Suppressor macrophage treated with lipopolysaccharide for 1 hour (primary cell): ENCODE measurements around the gene MTA3.

Experiments used
- DNase-seq, 3 donors: peaks; one replicate each; pipeline ENCODE4 v3.0.0-alpha.2; 2020 to 2022

Gene MTA3

DNA sequence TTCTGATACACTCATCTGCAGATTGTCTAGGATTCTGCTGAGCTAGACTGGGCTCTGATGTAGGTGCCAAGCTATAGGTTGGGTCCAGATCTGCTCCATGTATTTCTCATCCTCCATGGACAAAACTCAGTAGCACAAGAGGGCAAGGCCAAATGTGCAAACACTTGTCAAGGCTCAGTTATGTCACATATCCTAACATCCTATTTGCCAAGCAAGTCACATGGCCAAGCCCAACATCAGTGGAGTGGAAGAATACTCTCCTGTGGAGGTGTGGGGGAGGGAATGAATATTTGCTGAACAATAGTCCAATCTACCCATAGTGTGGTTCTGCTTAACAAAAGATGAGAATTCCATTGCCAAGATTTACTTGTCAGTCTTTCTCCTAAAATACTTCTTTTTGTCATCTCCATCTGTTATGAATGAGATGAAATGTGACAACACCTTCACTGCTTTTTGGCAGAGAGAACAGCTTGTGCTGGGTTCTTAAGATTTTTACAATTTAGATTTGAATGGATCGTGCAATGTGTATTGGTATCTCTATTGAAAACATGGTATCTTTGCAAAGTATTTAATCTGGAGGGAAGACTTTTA is 105.7 kb downstream of the MTA3 start:
- DNase-seq = no peak

DNA sequence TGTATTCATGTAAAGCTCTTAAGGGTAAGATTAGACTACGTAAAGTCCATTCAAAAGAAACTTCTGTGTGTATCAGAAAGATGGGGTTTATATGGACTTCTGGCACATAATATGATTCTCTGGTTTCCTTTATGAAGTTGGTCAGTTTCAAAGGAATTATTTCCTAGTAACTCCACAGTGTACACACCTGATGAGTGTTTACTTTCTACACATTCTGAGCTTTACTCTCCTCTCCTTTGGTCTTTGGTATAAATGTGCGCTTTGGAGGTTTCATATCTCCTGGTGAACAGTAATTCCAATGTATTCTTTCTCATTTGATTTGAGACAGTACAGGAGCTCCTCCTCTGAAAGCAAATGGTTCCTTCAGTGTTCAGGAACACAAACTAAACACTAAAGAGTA is 107.4 kb downstream of the MTA3 start:
- no peak for DNase-seq

DNA sequence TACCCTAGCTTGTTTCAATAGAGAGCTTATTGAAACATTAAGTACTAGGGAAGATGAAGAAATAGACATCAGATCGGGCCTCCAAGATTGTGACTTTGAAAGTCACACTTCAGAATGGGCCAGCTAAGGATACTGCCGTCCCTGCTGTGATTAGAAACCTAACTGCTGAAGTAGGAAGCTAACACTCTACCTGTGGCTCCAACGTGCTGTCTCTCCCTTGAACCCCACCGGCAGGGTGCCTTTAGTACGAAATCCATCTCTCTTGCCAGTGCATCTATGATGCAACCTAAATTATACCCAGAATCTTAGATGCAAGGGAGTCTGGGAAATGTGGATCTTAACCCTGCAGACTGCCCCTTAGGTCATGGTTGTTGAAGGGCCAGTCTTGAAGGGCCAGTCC is 116.9 kb downstream of the MTA3 start:
- DNase-seq = no peak

DNA sequence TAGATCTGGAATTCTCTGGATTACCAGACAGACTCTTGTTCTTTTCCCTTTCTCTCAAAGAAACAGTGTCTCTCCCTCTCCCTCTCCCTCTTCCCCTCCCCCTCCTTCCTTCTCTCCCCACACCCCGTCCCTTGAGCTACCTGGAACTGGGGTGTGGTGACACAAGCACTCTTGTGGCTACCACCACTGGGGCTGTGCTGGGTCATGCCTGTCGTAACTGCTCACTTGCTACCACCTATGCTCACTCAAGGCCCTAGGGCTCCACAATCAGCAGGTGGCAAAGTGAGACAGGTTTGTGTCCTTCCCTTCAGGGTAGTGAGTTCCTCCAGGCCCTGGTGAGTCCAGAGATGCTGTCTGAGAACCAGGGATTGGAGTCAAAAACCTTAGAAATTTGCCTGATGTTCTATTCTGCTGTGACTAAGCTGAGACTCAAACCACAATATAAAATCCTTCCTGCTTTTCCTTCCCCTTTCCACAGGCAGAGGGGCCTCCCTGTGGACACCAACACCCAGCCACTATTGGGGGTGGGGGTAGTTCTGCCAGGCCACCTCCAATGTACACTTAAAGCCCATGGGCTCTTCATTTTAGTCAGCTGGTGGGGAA is 124.7 kb downstream of the MTA3 start:
- peak; percentile 49 to 64 (median 57) for DNase-seq

DNA sequence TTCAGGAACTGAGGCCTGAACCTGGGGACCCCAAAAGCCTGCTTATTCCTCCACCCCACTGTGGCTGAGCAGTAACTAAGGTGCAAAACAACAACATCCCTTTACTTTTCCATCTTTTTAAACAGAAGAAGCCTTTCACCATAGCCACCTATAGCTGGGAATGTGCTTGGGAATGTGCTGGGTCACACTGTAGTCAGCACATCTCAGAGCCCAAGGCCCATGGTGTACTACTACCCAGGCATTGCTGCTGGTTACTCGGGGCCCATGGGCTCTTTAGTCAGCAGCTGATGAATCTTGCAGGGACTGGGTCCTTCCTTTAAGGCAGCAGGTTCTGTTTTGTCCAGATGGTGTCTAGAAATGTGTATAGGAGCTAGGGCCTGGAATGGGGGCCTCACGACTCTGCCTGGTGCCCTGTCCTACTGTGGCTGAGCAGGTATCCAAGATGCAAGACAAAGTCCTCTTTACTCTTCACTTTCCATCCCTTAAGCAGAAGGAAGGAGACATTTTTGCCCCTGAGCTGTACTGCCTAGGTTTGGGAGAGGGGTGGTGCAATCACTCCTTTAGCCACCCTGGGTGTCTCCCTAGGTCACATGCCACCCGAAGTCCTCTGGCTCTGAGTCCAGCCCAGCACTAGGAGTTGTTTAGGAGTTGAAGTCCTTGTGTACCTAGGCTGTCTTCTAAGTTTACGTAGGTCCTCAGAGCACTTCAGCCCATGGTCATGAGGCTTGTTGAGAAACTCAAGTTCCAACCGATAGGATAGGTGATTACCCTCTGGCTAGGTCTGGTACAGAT is 125.5 kb downstream of the MTA3 start:
- DNase-seq = peak in 2 of 3 donors; percentile 10 to 27

DNA sequence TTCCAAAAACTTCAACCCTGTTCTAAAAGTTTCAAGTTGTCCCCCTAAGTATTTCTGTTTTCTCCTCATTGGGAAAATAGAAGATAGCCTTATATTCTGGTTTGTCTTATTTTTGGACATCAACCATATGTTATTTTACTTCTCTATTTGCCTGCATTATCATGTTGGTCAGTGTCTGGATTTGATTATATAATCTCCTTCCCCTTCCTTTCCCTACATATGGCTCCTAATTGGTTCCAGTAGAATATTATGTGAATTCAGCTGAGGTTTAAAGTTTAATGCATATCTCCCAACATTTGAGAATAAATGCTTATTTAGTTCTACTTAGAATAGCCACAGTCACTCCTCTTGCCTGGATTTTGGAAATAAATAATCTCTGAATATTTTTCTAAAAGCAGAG is 128.6 kb downstream of the MTA3 start:
- no peak for DNase-seq

DNA sequence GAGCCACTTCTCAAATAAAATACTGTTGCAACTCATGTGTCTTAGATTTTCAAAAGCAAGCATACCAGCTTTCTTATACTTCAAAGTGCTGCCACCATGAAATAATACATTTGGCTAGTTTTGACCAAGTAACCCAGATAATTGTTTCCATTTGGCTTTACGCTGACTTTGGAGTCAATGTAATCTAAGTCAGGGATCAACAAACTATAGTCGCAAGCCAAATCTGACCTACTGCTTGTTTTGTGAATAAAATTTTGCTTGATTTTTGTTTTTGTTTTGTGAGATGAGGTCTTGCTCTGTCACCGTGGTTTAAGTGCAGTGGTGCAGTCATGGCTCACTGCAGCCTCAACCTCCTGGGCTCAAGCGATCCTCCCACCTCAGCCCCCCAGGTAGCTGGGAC is 130.5 kb downstream of the MTA3 start:
- DNase-seq = no peak

DNA sequence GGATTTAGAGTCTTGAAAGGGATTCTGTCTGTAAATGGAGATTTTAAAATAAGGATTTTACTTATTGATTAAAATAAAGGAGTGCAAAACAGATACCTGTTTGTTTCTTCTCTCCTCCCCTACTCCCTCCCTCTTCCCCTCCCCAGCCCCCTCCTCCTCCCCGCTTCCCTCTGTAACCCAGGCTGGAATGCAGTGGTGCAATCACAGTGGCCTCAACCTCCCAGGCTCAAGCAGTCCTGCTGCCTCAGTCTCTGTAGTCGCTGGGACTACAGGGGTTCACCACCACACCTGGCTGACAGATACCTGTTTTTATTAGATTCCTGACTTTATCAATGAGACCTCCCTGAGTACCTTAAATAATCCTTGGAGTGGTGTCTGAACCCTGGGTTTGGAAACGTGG is 138.4 kb downstream of the MTA3 start:
- DNase-seq = no peak

DNA sequence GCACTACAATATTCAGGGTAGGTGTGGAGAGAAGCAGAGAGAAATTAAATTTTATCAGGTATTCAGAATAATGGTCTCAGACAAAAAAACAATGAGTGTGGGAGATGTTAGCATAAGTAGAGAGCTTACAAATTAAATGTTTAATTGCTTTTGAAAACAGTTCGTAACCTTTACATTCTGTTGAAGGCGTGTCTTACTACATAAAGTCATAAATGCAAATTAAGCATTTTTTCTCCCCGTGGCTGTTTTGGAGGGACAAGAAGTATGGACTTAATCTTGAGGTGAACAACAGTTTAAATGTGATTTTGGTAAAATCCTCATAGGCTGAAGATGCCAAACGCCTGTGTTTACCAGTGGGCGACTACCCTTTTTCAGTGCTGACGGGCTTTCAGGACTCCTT is 139.7 kb downstream of the MTA3 start:
- no peak for DNase-seq

DNA sequence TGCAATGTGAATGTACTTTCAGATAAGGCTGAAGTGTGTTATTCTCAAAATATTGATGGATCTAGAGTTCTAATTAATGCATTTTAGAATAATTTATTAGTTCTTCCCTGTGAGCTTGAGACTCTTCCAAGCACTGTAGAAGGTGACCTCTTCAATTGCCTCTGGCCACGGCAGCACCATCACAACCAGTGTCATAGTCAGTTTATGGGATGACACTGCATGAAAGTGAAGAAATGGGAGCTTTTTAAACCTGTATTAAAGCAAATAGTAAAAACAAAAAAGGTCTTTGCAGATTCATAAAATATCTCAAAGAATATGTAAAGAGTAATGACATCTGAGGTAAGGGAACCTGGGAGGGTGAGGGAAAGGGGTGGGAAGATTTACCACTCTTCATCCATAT is 143.5 kb downstream of the MTA3 start:
- DNase-seq = no peak

DNA sequence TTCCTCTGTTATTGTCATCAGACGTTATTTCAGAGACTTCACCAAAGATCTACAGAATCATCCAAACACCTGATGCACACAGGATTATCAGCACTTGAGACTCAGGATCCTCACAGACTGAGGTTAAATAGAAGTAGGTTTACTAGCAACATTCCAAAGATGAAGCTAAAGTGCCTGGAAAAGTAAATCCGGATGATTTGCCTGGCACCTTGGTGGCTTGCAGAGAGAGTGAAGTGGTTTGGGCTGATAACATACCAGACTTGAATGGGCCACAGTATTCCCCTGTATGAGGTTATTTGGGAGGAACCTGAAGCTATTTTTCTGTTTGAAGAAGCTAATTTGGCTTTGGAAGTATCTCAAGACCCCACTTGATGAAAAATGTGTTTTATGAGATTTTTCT is 144.5 kb downstream of the MTA3 start:
- no peak for DNase-seq

DNA sequence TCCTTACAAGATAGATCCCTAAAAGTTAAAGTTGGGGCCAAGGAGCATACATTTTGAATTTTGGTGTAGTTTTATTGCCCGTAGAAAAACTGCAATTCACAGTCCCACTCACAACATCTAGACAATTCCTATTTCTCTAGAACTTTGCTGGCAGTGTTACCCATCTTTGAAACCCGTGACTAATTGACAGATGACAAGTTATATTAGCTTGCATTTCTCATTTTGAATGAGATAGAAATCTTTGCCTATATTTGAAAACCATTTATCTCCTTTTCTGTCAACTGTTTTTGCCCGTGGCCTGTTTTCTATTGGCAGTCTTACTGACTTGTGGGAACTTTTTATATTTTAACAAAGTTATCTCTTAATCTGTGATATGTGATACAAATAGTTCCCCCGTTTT is 145.5 kb downstream of the MTA3 start:
- DNase-seq = no peak

DNA sequence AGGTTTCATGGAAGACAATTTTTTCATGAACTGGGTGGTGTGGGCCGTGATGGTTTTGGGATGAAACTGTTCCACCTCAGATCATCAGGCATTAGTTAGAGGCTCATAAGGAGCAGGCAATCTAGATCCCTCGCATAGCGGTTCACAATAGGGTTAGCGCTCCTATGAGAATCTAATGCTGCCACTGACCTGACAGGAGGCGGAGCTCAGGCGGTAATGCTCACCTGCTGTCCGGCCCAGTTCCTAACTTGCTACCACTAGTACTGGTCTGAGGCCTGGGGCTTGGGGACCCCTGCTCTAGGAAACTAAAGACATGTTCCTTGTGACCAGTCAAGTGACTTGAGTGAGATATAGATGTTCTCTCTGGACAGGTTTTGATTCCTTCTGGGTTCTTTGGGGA is 146.3 kb downstream of the MTA3 start:
- DNase-seq = no peak

DNA sequence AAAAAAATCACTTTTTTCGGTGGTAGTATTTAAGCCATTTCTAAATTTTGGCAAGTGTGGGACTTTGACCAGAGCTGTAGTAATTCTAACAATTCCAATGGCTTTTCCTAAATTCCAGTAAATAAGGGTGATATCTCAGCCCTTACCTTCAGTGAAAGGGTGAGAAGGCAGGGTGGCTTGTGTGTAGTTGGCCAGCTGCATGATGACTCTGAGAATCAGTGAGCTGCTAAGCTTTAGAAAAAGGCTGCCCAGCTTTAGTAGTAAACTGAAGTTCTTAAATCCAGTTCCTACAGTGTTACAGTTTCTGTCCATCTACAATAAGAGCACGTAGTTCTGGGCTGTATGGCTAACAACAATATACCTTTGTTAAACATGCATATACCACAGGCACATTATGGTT is 153.5 kb downstream of the MTA3 start:
- no peak for DNase-seq

DNA sequence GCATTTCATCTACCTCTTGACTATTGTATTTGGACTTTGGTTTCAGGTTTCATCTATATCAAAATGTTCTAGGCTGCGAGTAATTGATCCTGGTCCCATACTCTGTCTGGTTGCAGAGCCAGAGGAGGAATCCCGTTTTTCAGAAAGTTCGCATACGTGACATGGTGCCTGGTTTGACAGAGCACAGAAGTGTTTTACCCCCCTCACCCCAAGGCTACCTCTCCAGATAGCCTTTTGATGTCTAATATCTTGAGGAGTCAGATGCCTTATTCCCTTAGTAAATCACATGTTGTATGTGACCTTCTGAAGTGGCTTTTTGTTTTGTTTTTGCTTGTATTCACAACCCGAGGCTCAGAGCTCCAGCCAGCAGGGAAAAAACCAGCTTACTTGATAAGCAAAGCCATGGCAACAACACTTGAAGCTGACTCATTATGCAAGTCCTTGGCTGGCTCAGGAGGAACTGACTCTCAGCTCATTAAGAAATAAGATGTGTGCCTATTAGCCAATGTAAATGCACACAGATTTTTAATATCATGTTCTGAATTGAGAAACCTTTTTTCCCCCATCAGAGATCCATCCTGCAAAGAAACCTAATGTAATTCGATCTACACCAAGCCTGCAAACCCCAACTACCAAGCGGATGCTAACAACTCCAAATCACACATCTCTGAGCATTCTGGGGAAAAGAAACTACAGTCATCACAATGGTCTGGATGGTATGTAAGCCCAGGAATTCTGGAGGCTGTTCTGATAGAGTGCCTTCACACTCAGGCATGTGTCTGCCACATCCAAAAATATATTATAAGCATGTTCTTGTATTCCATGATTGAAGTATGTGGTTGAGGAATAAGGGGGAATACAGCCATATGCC is 154.1 kb downstream of the MTA3 start:
- peak; percentile 90 to 93 (median 92) for DNase-seq

DNA sequence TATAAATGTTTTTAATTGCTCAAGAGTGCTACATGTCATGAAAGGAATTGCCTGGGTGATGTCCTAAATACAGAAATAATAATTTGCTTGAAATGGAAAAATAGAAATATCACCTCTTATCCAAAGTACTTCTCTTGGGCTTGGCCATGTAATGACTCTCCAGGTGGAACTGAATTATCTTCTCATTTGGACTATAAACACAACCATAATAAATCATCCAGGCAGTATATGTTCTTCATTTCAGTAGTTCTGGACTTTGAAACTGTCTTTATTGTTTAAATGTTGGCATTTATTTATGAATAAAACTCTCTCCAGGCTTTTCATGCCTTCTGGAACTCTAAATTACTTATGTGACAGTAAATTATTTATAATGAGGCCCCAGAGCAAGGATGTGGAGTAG is 155.0 kb downstream of the MTA3 start:
- peak in 1 of 3 donors; percentile 16 for DNase-seq

DNA sequence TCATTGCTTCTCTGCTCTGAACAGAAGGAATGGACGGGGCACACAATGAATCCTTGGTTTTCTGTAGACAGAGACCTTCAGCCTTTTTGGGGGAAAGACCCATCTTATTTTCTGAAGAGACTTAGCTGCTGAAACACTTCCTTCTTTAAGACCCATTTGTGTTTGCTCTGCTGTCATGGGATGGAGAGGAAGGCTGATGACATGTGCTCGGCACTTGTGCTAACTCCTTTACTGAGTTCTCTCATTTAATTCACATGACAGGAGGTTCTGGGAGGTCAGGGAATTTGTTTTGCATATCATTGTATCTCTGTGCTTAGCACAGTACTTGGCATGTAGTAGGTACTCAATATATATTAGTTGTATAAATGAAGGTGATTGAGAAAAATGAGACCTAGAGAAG is 156.5 kb downstream of the MTA3 start:
- peak; percentile 49 to 59 (median 54) for DNase-seq

DNA sequence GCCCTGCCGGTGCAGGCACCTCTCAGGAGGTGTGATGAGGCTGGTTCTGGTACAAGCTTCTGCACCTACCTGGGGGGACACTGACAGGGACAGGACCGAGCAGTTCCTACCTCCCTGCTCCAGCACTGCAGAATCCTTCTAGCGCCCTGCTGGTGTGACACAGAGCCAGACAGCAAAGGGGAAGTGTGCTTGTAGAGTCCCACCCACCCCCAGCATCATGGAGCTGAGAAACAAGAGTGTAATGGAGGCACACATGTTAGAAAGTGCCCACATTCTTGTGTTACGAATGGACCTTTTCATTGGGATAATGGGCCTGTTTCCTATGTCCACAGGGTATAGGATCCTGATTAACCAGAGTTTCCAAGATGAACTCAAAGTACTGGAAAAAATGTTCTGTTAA is 157.2 kb downstream of the MTA3 start:
- peak; percentile 60 to 71 (median 64) for DNase-seq

DNA sequence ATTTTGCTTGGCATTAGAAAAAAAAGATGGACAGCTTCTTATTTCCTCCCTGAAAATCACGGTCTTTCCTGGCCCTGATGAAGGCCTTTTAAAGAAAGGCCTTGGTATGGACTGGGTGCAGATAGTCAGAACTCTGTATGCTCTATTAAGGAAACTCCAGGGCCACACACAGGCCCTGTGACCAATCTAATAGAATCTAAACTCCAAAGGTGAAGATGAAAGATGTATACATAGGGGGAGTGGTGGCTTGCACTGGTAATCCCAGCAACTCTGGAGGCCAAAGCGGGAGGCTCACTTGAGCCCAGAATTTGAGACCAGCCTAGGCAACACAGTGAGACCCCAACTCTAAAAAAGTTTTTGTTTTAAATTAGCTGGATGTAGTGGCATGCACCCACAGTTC is 158.2 kb downstream of the MTA3 start:
- DNase-seq = no peak

DNA sequence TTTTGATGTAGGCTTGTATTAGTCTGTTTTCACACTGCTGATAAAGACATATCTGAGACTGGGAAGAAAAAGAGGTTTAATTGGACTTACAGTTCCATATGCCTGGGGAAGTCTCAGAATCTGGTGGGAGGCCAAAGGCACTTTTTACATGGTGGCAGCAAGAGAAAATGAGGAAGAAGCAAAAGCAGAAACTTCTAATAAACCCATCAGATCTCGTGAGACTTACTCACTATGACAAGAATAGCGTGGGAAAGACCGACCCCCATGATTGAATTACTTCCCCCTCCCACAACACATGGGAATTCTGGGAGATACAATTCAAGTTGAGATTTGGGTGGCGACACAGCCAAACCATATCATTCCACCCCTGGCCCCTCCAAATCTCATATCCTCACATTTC is 162.9 kb downstream of the MTA3 start:
- DNase-seq = peak; percentile 39 to 61 (median 55)

DNA sequence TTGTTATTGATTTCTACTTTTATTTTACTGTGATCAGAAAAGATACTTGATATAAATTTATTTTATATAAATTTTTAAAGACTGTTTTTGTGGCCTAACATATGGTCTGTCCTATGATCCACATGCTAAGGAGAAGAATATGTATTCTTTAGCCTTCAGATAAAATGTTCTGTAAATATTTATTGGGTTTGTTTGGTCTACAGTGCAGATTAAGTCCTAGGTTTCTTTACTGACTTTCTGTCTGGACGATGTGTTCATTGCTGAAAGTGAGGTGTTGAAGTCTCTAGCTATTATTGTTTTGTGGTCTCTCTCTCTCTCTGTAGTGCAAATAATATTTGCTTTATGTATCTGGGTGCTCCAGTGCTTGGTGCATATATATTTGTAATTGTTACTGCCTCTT is 165.4 kb downstream of the MTA3 start:
- DNase-seq = no peak

DNA sequence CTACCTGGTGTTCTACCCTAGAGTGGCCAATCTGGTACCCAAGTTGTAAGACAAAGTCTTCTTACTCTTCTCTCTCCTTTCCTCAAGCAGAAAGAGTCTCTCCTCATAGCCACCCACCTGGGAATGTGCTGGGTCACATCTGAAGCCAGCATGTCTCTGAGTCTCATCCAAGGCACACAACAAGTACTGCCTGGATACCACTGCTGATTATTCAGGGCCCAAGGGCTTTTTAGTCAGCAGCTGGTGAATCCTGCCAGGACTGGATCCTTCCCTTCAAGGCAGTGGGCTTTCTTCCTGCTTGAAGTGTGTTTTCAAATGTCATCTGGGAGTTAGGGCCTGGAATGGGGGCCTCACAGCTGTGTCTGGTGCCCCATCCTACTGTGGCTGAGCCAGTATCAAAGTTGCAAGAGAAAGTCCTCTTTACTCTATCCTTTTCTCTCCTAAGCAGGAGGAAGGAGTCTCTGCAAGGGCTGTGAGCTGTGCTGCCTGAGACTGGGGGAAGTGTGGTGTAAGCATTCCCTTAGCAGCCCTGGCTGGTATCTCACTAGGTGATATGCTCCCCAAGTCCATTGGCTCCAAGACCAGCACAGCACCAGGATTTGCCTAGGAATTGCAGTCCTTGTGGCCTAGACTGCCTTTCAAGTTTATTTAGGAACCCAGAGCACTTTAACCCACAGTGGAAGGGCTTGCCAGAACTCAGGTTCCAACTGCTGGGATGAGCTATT is 168.3 kb downstream of the MTA3 start:
- DNase-seq = no peak

DNA sequence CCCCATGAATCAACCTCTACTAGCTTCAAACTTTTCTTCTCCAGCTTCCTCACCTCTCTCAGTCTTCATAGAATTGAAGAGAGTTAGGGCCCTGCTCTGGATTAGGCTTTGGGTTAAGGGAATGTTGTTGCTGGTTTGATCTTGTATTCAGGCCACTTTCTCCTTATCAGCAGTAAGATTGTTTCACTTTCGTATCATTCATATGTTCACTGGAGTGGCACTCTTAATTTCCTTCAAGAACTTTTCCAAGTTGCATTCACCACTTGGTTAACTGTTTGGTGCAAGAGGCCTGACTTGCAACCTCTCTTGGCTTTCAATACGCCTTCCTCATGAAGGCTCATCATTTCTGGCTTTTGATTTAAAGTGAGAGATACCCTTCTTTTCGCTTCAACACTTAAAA is 172.7 kb downstream of the MTA3 start:
- DNase-seq = no peak
